ENCODE measurements around the gene KRTAP12-1.
"Not testable (repeated sequence)": the region's sequence is repeated elsewhere in the genome, so short reads cannot be mapped to it uniquely, and the experiment has no call there.

The KRTAP12-1 gene

GRCh38 chr21:44666401-44667320, 15.3 kb downstream of the KRTAP12-1 start, which contains the start of gene KRTAP12-2:
Gene KRTAP12-2 (minus strand): TSS chr21:44666927. CDS start chr21:44666886, 41 bp downstream.
- DNase-seq = peak; percentile 70

GRCh38 chr21:44664691-44665090, 17.3 kb downstream of the KRTAP12-1 start:
- DNase-seq = no peak

GRCh38 chr21:44661567-44661966, 20.4 kb downstream of the KRTAP12-1 start:
- not testable (repeated sequence) for DNase-seq

DNA sequence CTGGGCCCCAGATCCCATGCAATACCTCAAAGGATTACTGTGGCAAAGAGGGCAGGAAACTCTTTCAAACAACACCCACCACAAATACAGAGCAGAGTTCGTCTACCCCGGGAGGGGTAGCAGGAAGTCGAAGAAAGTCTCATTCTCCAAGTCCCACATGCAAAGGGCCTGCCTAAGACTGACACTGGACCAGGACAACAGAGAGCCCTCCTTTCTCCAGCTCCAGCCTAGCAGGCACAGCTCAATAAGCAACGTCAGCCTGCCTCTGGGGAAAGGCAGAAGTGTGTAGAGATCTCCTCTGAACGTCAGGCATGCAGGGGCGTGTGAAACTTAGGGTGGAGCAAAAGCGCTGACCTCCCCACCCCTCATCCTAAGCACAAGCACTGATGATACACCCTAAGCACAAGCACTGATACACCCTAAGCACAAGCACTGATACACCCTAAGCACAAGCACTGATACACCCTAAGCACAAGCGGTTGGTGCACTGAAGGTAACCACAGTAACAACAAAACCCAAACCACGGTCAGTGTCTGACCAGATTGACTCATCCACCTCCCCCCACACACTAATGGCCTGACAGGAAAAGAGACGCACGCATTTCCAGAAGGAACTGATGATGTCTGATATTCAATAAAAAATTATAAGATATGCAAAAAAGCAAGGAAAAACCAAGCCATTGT, 22.9 kb downstream of the KRTAP12-1 start:
- DNase-seq = no peak

DNA sequence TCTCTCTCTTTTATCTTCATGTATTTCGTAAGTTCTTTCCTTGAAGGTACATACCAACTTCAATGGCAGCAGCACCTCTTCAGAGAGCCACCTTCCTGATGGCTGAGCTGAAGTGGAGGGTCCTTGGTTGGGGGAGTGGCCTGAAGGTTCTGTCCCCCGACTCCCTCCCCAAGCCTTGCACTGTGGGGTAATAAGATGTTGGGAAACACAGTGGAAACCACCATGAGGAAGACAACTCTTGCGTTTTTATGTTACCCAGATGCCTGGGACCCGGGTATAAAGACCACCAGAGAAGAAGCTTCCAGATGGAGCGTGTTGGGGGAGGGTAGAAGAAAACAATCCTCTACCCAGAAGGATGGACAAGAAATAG, 23.4 kb downstream of the KRTAP12-1 start:
- DNase-seq = no peak

DNA sequence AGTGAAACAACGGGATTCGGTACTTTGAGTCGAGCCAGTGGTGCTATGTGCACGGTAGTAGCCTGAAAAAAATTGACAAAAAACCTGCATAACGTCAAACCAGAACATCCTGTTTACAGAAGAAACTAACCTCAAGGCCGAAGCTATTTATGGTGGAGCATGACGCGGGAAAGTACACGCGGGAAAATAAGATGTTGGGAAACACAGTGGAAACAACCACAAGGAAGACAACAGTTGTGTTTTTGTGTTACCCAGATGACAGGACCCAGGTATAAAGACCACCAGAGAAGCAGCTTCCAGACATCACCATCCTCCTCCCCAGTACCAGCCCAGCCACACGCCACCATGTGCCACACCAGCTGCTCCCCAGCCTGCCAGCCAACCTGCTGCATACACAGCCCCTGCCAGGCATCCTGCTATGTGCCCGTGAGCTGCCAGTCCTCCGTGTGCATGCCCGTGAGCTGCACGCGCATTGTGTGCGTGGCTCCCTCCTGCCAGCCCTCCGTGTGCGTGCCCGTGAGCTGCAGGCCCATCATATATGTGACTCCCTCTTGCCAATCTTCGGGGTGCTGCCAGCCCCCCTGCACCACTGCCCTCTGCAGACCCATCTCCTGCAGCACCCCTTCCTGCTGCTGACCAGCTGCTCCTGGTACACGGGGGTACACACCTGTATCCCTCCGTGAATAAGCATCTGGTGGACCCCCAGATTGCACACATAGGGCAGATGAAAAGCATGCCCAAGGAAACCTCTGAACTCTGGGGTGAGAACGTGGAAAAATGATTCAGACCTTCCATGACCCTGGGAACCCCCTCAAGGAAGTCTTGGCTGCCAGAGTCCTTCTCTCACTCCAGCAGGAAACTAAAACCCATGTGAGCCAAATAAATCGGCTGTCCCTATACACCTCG, 24.1 kb downstream of the KRTAP12-1 start, which contains the start of gene KRTAP12-3:
Gene KRTAP12-3 (plus strand): TSS at position 298 of the 906 bp plus-strand sequence. CDS start 48 bp downstream, at position 346.
- peak; percentile 60 for DNase-seq

GRCh38 chr21:44656868-44657267, 25.1 kb downstream of the KRTAP12-1 start:
- DNase-seq = no peak

- DNase-seq = no peak
Observed at GRCh38 chr21:44654576-44655175, 27.3 kb downstream of the KRTAP12-1 start, which contains the start of gene KRTAP12-4. Gene KRTAP12-4 (minus strand): TSS chr21:44654659. CDS start chr21:44654614, 45 bp downstream.

- DNase-seq = peak; percentile 78
Observed at GRCh38 chr21:44653656-44654575, 28.0 kb downstream of the KRTAP12-1 start.

DNA sequence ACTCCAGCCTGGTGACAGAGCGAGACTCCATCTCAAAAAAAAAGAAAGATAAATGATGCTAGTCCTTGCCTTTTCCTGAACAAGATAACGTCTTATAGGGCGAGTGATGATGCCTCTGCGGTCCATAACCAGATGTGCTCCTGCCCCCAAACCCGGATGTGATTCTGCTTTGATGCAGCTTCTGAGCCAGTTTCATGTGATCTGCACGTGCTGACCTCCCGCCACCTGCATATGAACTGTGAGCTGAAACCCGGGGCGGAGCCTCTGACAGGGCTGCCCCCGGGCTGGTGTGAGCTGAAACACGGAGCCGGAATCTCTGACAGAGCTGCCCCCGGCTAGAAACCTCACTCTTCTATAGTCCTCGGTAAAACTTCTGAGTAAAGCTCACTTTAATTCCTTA, 28.8 kb downstream of the KRTAP12-1 start:
- peak; percentile 54 for DNase-seq

- DNase-seq = no peak
Observed at GRCh38 chr21:44650973-44651675, 30.8 kb downstream of the KRTAP12-1 start.

DNA sequence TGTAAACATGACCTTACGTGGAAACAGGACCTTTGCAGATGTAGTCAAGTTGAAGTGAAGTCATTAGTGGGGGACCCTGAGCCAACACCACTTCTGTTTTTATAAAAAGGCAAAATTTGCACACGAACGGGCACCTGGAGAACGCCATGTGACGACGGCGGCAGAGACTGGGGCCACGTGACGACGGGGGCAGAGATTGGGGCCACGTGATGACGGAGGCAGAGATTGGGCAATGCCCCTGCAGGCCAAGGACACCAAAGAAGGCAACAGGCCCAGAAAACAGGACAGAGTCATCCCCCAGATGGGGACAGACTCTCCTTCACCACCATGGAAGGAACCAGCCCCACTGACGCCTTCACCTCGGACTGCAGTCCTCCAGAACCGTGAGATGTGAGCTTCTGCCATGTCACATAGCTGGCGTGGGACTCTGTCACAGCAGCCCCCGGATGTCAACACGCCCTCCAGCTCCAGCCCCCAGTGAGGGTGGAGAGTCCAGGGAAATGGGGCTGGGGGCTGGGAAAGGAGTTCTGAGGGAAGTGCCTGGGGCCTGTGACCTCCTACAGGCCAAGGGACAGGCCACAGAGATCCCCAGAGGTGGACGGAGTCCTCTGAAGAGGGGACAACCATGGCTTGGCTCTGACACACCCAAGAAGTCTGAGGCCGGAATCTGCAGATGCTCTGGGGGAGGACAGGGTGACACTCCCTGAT, 31.5 kb downstream of the KRTAP12-1 start:
- no peak for DNase-seq

GRCh38 chr21:44649521-44650100, 32.4 kb downstream of the KRTAP12-1 start:
- no peak for DNase-seq

DNA sequence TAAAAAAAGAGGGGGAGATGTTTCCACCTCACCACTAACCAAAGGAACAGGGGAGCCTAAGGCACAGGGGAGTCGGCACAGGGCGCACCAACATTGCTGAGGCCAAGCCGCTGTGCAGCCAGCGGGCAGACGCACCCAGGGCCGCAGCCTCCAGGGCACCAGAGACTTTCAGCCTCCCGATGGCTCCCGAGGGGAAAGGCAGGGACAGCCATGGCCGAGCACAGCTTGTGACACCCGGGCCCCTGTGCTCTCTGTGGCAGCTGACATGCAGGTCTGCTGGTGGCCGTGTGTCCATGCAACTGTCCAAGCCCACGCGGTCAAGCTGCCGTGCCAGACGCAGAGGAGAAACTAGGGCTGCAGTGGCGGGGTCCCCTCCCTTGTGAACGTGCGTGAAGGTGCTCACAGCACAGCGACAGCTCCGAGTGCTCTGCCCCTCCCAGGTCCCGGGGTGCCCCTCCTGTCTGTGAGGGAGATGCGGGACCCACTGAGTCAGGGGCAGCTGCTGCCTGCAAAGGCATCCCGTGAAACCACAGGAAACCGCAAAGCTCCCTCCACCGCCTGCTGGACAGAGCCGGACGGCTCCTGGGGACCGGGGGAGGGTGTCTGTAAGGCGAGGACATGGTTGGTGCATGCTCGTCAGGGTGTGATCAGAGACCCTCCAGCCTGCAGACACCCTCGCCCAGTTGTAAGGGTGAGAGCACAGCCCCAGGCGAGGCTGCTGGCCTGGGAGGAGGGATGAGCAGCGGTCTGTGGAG, 33.2 kb downstream of the KRTAP12-1 start:
- DNase-seq = no peak

DNA sequence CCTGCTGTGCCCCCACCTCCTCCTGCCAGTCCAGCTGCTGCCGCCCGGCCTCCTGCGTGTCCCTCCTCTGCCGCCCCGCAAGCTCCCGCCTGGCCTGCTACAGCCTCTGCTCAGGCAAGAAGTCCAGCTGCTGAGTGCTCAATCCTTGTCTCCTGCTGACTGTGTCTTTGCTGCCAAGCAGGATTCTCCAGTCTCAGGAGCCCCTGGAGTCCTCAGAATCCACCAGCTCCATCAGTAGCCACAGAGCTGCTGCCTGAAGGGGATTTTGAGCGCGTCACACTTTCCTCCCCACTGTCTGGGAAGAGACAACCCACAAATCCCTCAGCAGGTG, 34.8 kb downstream of the KRTAP12-1 start:
- DNase-seq = no peak

- peak; percentile 33 for DNase-seq
Observed at GRCh38 chr21:44646366-44647221, 35.4 kb downstream of the KRTAP12-1 start, which contains the start of gene KRTAP10-11. Gene KRTAP10-11 (plus strand): TSS chr21:44646414. CDS start chr21:44646459, 45 bp downstream.

GRCh38 chr21:44644878-44645277, 37.1 kb downstream of the KRTAP12-1 start:
- no peak for DNase-seq

Measured in RPMI8226 (cell line).